Hippocampal formation (tissue), 2 donors: ENCODE data around the gene MN1.

Experiments used
- DNase-seq, 2 donors: peaks; one replicate each; lab custom pipeline; 2025; lab: John Stamatoyannopoulos, UW

Gene MN1

GRCh38 chr22:27785831-27786230, 15.7 kb downstream of the MN1 start:
- DNase-seq, result no peak

GRCh38 chr22:27784120-27784475, 17.5 kb downstream of the MN1 start:
- no peak for DNase-seq

GRCh38 chr22:27783436-27784119, 18.0 kb downstream of the MN1 start:
- DNase-seq, result no peak

- no peak for DNase-seq
Observed at GRCh38 chr22:27782088-27782487, 19.5 kb downstream of the MN1 start.

GRCh38 chr22:27780161-27780575, 21.4 kb downstream of the MN1 start:
- DNase-seq, result no peak

GRCh38 chr22:27779643-27780042, 21.9 kb downstream of the MN1 start:
- DNase-seq, result no peak

- no peak for DNase-seq
Observed at GRCh38 chr22:27778294-27779090, 23.1 kb downstream of the MN1 start.

- no peak for DNase-seq
Observed at GRCh38 chr22:27777128-27777527, 24.4 kb downstream of the MN1 start.

- DNase-seq, result no peak
Observed at GRCh38 chr22:27776650-27776958, 25.0 kb downstream of the MN1 start.

- no peak for DNase-seq
Observed at GRCh38 chr22:27775758-27776649, 25.6 kb downstream of the MN1 start.

GRCh38 chr22:27775087-27775698, 26.4 kb downstream of the MN1 start:
- no peak for DNase-seq

GRCh38 chr22:27774200-27774599, 27.4 kb downstream of the MN1 start:
- DNase-seq, result no peak

- DNase-seq, result no peak
Observed at GRCh38 chr22:27772984-27773498, 28.5 kb downstream of the MN1 start.

- no peak for DNase-seq
Observed at GRCh38 chr22:27772081-27772983, 29.2 kb downstream of the MN1 start.

- no peak for DNase-seq
Observed at GRCh38 chr22:27771637-27772036, 29.9 kb downstream of the MN1 start.

- no peak for DNase-seq
Observed at GRCh38 chr22:27769012-27769411, 32.5 kb downstream of the MN1 start.

GRCh38 chr22:27768027-27768653, 33.4 kb downstream of the MN1 start:
- DNase-seq, result no peak

- no peak for DNase-seq
Observed at GRCh38 chr22:27766679-27767078, 34.9 kb downstream of the MN1 start.

- DNase-seq, result no peak
Observed at GRCh38 chr22:27765706-27766291, 35.8 kb downstream of the MN1 start.

GRCh38 chr22:27764722-27765236, 36.8 kb downstream of the MN1 start:
- DNase-seq, result no peak
